ENCODE measurements around the gene NELFE. TPM values are rescaled to one million over a fixed set of nuclear protein-coding genes. Genes with fewer than 3 reads are reported as not detected.
"Not testable (repeated sequence)": the region's sequence is repeated elsewhere in the genome, so short reads cannot be mapped to it uniquely, and the experiment has no call there.

The NELFE gene
- total RNA-seq, 2 donors from 2014 or later = 41.6 to 52.0 TPM

DNA sequence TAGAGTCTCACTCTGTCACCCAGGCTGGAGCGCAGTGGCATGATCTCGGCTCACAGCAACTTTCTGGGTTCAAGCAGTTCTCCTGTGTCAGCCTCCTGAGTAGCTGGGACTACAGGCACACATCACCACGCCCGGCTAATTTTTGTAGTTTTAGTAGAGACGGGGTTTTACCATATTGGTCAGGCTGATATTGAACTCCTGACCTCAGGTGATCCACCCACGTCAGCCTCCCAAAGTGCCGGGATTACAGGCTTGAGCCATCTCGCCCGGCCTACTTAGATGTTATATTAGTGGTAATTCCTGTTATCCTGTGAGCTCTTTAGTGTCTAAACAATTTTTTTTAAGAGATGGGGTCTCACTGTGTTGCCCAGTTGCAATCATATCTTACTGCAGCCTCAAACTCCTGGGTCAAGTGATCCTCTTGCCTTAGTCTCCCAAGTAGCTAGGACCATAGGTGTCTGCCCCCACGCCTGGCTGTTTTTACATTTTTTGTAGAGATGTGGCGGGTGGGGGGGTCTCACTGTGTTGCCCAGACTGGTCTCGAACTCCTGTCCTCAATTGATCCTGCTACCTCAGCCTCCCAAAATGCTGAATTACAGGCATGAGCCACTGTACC, 19.2 kb upstream of the NELFE start:
- intact Hi-C loops (cut with DNase I) = no loop called here
- peak; percentile 25 for DNase-seq (ENCODE audit: low spot score)

DNA sequence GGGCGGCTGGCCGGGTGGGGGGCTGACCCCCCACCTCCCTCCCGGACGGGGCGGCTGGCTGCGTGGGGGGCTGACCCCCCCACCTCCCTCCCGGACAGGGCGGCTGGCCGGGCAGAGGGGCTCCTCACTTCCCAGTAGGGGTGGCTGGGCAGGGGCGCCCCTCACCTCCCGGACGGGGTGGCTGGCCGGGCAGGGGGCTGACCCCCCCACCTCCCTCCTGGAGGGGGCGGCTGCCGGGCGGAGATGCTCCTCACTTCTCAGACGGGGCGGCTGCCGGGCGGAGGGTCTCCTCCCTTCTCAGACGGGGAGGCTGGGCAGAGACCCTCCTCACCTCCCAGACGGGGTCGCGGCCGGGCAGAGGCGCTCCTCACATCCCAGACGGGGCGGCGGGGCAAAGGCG, 17.3 kb upstream of the NELFE start:
- intact Hi-C loops (cut with DNase I) = not testable (repeated sequence)
- DNase-seq (ENCODE audit: low spot score) = peak; percentile 64

DNA sequence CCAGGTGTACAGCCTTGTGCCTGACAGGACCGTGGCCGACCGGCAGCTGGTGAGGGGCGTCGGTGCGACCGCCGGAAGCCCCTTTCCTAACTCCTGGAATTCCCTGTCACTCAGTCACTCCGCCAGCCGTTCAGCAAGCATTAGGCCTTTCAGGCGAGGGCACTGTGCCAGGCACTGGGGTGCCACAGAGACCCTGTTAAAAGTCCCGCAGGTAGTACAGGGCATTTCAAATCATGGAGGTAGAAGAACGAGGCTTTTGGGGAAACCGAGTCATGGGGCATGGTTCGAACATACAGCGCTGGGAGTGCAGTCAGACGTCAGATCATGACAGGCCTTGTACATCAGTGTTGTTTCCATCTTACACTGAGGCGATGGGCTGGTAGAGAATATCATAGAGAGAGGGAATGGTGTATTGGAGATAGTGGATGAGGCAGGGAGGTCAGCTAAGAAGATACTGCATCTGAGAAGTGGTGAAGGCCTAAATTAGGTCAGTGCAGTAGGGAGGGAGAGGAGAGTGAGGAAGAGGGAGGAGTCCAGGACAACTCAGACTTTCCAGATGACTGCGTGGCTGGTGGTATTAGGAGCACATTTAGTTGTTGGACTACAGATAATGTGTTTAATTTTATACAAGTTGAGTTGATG, 14.1 kb upstream of the NELFE start:
- DNase-seq (ENCODE audit: low spot score) = peak; percentile 78
- intact Hi-C loops (cut with DNase I) = no loop called here

DNA sequence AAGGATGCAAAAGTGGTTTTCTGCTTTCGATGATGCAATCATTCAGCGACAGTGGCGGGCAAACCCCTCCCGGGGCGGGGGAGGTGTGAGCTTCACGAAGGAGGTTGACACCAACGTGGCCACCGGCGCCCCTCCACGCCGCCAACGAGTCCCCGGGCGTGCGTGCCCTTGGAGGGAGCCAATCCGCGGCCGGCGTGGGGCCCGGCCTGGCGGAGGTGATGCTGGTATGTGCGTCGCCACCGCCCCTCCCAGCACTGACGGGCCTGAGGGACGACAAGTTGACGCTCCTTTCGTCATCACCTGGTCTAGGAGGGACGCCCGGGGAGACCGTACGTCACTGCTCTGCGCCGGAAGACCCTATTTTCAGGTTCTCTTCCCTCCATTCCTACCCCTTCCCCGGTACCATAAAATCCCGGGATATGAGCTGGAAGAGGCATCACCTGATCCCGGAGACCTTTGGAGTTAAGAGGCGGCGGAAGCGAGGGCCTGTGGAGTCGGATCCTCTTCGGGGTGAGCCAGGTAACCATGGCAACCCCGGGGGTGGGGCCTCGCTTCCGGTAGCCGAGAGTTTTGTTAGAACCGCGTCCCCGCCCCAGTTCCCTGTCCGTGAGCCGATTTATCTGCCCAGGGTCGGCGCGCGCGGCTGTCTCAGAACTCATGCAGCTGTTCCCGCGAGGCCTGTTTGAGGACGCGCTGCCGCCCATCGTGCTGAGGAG, 13.4 kb upstream of the NELFE start, which contains the start of gene DXO:
DXO (minus strand) TSS at position 146 of the 716 bp plus-strand sequence. CDS start 463 bp downstream, outside the sequence.
- intact Hi-C loops (cut with DNase I) = no loop called here

DNA sequence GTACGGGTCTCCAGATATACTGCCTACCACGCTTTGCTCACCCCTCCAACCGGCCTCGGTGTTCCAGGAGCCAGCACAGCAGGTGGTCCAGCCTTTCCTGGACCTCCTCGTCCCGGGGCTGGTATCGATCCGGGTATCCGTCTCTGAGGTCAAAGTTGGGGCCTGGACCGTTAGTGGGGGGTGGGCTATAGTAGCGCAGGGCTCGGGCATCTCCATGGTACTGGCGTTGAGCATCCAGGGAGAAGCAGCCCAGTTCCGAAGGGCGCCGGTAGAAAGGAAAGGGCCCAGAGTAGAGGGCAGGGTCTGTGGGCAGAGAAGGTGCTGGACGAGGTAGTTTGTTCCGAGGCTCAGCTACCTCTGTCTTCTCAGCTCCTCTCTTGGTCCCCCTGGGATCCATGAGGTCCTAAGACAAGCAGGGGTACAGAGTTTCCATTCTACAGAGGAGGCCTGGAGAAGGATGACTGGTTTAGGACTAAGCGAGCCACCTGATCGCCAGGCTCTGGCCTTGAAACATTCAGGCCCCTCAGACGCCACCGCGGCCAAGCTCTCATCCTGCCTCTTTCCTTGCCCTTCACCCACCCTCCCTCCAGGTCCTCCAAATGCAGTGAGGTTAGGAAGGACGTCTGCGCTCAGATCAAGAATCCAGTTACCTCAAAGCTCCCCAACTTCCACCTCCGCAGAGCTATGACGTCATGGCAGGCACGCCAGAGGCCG, 12.7 kb upstream of the NELFE start:
- intact Hi-C loops (cut with DNase I) = no loop called here
- DNase-seq (ENCODE audit: low spot score) = peak; percentile 77

More for the DNA sequence above, 13.4 kb upstream of the NELFE start, which contains the start of gene DXO:
- peak; percentile 99 for DNase-seq (ENCODE audit: low spot score)

DNA sequence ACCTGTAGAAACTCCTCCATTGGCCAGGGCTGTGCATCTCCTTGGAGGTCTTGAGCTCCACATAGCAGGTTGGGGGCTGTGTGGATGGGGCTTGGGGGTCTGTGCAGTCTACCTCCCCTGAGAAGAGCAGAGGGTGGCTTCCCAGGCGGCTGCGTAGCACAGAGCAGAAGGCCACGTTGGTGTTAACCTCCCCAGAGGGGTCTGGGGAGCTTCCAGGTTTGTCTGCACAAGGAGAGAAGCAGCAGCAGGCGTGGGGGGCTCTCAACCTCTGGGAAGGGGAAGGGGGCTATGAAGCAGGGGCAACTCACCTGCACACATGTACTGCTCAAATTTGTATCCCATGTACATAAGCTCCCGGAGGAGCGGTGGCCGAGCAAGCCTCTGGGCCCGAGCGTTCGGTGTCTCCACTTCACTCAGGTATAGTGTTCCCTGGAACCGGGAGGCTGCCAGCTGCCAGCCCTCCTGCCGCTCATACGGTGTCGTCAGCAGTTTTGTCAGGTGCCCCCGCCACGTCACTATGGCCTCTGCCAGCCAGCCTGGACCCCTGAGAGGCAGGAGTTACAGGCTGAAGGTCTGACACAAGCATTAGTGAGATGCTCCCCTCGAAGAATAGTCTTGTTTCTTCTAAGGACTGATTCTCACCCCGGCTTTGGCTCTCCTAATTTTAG, 12.0 kb upstream of the NELFE start:
- DNase-seq (ENCODE audit: low spot score) = peak; percentile 82

DNA sequence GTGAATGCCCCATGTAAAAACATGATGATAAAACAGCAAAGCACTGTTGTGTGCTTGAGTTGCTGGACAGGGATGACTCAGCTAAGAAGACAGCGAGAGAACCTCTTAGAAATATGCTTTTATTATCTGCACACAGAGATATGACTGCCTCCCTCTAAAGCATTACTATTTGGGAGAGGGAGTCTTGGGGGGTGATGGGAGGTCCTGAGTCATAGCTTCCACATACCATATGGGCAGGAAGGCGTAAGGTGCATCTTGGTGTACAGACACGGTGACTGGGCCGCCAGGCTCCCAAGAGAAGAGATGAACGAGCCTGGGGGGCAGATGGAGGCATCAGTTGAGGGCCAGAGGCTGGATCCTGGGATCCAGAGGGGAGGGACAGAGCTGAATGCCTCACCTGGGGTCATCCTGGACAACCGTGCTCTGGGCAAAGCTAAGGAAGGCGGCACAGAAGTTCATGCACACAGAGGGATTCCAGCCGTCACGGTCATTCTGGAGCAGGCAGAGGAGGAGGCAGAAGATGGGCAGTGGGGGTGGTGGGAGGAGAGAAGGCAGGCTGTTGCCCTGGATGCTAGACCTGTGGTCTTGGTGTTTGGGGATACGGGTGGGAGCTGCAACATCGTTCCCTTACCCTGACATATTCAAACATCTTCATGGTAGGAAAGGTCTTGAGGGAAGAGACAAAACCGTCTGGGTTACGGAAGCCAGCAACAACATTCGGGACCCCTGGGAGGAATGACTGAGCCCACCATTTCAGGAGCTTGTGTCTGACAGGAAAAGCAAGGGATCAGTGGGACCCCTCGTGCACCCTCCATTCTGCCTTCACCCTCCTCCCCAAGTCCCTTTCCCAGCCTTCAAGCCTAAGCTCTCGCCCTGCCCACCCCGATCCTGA, 11.2 kb upstream of the NELFE start:
- DNase-seq (ENCODE audit: low spot score) = peak; percentile 50
- intact Hi-C loops (cut with DNase I) = no loop called here

More for the DNA sequence above, 12.0 kb upstream of the NELFE start:
- intact Hi-C loops (cut with DNase I) = no loop called here

DNA sequence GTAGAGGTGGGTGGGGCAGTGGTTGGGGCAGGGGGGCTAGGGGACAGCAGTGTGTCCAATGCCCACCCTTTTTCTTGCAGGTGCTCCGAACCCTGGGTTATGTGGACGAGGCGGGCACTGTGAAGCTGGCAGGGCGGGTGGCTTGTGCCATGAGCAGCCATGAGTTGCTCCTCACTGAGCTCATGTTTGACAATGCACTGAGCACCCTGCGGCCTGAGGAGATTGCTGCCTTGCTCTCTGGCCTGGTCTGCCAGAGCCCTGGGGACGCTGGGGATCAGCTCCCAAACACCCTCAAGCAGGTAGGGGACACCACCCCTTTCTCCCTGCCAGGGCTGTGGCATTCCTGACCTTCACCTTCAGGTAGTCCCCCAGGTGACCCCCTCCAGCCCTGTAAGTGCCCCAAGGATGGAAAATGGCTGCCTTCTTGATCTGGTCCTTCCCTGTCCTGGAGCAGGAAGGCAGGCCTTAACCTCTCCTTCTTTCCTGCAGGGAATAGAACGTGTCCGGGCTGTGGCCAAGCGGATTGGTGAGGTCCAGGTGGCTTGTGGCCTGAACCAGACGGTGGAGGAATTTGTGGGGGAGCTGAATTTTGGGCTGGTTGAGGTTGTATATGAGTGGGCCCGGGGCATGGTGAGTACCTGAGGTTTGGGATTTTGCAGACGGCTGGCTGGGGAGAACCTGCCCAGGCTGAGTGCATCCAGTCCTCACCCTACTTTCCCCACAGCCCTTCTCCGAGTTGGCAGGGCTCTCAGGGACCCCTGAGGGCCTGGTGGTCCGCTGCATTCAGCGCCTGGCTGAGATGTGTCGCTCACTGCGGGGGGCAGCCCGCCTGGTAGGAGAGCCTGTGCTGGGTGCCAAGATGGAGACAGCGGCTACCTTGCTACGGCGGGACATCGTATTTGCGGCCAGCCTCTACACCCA, 10.3 kb upstream of the NELFE start:
- intact Hi-C loops (cut with DNase I) = no loop called here
- peak; percentile 78 for DNase-seq (ENCODE audit: low spot score)

DNA sequence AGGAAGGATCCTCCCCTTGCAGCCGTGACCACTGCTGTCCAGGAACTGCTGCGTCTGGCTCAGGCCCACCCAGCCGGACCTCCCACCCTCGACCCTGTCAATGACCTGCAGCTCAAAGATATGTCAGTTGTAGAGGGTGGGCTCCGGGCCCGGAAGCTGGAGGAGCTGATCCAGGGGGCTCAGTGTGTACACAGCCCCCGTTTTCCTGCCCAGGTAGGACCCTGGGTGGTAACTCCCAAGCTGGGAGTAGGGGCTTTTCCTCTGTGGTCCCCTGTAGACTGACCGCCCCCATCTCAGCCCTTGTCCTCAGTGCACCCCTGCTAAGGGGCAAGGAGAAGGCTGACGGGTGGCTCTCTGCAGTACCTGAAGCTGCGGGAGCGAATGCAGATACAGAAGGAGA, 9.6 kb upstream of the NELFE start:
- intact Hi-C loops (cut with DNase I) = no loop called here
- peak; percentile 75 for DNase-seq (ENCODE audit: low spot score)

DNA sequence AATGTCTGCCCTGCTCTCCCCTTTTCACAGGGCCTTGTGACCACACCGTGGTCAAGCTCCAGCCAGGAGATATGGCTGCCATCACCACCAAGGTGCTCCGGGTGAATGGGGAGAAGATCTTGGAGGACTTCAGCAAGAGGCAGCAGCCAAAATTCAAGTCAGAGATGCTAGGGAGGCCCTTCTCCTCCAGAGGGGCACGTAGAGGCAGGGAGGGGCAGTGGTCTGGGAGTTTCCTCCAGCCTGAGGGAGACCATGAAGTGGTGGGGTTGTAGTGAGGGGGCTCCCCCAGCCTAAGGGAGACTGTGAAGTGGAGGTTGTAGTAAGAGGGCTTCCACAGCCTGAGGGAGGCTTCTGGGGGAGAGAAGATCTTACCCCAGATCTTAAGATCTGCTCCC, 9.2 kb upstream of the NELFE start:
- intact Hi-C loops (cut with DNase I) = no loop called here
- DNase-seq (ENCODE audit: low spot score) = no peak

DNA sequence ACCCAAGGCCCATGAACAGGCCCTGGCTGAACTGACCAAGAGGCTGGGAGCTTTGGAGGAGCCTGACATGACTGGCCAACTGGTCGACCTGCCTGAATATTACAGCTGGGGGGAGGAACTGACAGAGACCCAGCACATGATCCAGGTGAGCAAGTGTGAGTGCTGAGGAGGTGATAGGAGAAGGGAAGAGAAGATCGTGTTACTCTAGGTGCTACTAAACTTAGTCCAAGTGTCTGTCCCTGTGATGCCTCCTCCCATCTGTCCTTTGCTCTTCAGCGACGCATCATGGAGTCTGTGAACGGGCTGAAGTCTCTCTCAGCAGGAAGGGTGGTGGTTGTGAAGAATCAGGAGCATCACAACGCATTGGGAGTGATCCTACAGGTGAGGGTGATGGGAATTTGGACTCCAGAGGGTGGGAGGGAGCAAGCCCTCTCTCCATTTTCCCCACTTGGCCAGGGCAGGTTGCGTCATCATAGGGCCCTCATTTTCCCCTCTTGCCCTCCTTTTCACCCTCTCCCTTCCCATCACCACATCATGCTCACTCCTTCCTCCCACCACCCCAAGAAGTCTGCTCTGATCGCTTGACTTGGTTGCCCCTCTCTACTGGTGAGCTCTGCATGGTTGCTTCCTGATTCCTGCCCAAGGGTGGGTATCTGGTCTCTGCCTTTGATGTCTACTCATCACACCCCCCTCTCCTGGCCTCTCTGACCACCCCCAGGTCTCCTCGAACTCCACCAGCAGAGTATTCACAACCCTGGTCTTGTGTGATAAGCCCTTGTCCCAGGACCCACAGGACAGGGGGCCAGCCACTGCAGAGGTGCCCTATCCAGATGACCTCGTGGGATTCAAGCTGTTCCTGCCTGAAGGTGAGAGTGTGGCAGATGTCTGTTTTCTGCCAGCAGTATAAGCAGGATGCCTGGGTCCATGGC, 8.5 kb upstream of the NELFE start:
- intact Hi-C loops (cut with DNase I) = no loop called here
- DNase-seq (ENCODE audit: low spot score) = peak; percentile 45

DNA sequence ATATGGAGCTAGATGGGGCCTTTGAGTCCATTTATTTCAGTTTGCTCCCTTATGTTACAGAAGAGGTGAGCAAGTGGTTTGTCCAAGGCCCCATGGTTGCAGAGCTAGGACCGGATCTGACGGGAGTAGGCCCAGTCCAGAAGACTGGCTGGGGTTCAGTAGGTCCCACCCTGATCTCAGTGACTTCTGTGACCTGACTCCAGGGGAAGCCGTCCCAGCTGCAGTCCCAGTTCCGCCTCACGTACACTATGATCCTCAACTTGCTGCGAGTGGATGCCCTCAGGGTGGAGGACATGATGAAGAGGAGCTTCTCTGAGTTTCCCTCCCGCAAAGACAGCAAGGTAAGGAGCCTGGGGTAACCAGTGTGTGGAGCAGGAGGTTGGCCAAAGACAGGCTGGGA, 7.7 kb upstream of the NELFE start:
- intact Hi-C loops (cut with DNase I) = no loop called here
- no peak for DNase-seq (ENCODE audit: low spot score)

DNA sequence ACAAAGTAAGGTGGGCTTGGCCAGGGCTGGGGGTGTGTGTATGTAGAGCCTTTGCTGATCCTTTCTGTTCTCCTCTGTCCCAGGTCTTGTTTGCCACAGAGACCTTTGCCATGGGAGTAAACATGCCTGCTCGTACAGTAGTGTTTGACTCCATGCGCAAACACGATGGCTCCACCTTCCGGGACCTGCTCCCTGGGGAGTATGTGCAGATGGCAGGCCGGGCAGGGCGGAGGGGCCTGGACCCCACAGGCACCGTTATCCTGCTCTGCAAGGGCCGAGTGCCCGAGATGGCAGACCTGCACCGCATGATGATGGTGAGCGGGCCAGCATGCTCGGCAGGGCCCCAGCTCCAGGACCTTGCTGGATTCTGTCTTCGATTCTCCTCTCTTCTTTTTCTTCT, 6.9 kb upstream of the NELFE start:
- intact Hi-C loops (cut with DNase I) = no loop called here
- no peak for DNase-seq (ENCODE audit: low spot score)

DNA sequence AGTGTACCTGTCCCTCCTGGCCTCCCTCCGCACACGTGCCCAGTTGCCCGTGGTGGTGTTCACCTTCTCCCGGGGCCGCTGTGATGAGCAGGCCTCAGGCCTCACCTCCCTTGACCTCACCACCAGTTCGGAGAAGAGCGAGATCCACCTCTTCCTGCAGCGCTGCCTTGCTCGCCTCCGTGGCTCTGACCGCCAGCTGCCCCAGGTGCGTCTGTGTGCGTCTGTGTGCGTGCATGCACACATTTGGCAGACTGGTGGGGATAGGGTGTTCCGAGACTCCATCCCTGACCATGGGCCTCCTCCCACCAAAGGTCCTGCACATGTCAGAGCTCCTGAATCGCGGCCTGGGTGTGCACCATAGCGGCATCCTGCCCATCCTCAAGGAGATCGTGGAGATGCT, 5.2 kb upstream of the NELFE start:
- DNase-seq (ENCODE audit: low spot score) = no peak
- intact Hi-C loops (cut with DNase I) = no loop called here

DNA sequence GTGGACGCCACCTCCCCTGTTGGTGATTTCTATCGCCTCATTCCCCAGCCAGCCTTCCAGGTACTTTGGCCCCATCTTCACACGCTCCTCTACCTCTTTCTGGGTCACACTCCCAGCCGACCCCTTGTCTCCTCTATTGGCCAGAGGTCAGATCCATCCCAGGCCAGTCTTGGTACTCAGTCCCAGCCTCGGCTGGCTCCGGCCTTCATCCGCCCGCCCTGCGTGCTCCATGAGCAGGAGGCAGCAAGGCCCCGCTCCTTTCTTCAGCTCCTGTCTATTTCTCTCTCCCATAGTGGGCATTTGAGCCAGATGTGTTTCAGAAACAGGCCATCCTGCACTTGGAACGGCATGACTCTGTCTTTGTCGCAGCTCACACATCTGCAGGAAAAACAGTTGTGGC, 2.8 kb upstream of the NELFE start:
- intact Hi-C loops (cut with DNase I) = no loop called here
- DNase-seq (ENCODE audit: low spot score) = no peak

DNA sequence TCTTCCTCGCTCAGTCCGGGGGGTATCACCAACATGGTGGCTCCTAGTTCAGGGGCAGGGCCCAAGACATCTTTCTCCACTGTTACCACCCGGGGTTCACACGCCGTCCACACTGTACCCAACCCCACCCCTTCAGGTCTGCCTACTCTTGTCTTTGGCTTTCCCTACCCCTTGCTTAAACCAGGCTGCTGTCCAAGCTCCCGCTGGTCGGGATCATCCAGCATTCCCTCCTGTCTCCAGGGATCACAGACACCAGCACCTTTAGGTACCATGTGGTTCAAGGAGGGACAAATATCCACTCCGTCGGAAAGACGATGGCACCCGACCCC, 395 bp downstream of the NELFE start:
- DNase-seq (ENCODE audit: low spot score) = no peak
- intact Hi-C loops (cut with DNase I) = no loop called here

DNA sequence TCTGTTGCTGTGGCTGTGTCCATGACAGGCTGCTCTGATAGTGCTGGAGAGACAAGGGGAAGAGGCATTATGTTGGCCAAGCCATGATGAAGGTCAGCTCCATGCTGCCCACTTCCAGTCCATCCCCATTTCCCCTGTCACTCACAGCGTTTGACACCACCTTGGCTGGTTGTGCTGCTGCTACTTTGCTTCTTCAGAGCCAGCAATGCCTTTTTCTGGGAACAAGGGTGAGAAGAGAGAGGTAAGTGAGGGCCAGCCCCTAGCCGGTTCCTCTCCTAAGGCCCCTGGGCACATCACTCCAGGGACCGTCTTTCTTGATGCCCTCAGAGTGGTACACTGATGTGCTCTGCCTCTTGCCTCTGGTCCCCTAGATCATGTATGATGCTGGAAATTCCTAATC, 2.0 kb downstream of the NELFE start:
- intact Hi-C loops (cut with DNase I) = no loop called here
- DNase-seq (ENCODE audit: low spot score) = no peak
